GM19043 (cell line): ENCODE measurements around the gene MON1B.
A peak's percentile ranks its signal among the peaks of the same experiment; 100 is the strongest.

Experiments
- ATAC-seq: cut with Tn5 transposase; IDR thresholded peaks from one replicate; pipeline ENCODE4 v1.9.1; 2021; ENCODE audit warnings: low read depth; ENCODE audit not compliant: unreplicated experiment

The MON1B gene

DNA sequence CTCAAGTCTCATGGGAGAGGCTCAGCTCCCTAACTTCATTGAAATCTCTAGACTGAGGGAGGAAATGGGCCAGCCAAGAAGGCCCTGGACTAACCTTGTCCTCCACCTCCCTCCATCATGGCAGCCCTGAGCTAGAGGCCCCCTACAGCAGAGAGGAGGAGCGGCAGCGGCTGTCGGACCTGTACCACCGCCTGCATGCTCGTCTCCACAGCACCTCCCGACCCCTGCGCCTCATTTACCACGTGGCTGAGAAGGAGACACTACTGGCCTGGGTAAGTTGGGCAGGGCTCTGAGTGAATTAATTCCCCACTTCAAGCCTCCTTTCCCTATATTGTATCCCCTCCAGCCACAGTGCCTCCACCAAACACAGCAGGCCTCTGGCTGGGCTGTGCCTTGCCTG is 4.4 kb downstream of the MON1B start:
- ATAC-seq = no peak

DNA sequence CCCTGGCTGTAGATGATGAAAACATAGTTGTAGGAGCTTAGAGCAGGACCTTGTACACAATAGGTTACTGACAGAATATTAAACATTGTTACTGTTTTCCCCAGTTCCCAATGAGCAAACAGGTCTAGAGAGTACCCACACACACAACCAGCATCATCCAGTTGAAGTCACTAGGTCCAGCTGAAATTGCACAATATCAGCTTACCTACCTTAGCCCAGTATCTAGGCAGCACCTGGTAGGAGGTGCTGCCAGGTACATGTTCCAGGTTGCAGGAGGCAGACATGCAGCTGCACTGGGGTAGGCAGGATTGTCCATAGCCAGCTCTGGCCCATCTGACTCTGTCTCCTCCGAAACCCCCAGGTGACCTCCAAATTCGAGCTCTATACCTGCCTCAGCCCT is 6.8 kb downstream of the MON1B start:
- no peak for ATAC-seq

DNA sequence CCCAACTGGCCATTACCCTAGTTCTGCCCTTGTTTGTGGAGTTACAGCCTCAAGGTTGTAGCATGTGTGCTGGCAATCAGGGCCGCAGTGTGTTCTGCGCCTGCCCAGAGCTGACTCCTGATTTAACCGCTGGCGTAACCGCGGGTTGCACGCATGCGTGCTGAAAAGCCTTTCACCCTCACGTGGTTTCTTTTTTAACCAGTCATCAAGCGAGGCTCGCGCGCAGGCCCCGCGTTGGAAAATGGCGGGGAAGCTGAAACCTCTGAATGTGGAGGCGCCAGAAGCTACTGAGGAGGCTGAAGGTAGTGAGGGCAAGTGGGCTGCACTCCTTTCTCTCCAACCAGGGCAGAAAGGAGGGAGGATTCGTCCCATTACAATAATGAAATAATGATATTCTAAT is 8.2 kb downstream of the MON1B start, which contains the start of gene SYCE1L:
Gene SYCE1L, plus strand, starts transcription at position 198 of the 400 bp plus-strand sequence. Its CDS starts 44 bp downstream, at position 242.
- no peak for ATAC-seq

DNA sequence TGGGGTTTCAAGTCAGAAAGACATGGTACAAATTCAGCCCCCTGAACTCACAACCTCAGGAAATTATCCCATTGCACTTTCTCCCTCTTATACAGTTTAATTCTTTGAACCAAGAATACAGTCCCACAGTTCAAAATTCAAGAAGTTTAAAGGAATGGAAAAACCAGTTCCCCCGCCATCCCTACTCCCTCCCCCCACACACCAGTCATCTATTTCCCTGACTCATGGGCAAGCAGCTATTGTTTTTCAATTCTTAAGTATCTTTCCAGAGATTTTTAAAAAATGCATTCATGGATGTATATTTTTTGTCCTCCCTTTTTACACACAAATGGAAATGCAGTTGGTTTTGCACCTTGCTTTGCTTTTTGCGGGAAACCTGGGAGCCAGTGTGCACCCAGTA is 15.5 kb downstream of the MON1B start:
- no peak for ATAC-seq

DNA sequence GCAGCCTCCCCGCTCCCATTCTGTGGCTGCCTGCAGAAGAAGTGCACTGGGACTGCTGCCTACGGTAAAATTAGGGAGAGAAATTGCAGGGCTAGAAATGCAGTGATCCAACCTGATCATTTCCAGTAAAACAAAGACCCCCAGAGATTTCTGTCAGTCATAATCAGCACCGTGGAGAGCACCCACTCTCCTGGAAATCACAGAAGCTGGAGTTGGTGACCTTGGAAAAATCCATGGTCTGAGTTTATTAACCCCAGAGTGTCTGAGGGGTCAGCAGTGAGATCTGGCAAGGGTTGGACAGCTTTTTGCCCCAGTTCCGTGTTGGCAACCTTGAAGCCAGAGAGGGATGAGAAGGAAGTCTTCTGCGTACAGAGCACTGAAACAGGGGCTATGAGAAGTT is 16.0 kb downstream of the MON1B start:
- no peak for ATAC-seq

DNA sequence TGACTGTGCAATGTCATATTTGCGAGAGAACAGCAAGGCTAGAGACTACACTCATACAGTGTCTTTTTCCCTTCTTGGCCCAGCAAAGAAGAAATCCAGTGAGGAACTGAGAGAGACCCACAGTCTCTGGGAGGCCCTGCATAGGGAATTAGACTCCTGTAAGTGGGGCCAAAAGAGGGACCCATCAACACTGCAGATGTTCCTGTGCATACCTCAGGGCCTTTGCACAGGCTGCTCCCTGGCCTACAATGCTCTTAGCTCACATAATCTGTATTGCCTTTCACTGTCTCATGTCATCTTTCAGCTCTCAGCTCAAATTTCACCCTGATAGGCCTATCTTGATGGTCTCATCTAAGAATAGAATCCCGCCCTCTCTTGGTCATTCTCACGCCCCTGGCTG is 17.4 kb downstream of the MON1B start:
- no peak for ATAC-seq

DNA sequence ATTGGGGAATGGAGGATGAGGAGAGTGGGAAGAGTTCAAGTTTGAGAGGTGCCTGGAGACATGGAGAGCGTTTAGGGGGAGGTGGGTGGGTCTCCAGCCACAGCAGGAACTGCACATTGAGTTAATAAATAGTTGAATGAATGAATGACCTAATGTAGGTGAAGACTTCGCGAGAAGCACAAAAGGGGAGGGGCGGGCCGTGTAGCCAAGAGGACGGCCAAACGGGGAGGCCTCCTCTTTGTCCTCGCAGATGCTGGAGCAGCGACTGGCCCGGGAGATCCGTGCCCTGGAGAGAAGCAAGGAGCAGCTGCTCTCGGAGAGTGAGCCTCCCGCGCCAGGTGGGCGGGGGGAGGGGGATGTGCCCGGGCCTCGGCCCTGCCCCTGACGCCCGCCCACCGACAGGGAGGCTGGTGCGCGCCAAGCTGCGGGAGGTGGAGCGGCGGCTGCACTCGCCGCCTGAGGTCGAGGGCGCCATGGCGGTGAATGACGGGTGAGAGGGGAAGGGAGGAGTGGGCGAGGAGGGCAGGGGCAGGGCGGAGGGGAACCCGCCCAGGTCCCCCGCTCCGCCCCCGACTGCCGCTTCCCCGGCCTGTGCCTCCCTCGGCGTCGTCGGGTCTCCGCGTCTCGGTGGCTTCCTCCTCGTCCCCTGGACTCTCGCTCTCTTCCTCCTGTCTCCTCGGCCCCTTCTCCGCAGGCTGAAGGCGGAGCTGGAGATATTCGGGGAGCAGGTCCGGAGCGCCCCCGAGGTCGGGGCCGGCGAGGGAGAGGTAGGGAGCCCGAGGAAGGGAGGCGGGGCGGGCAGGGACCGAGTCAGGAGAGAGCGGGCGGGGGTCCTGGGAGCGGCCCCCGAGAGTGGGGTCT is 21.1 kb downstream of the MON1B start:
- peak; percentile 46 for ATAC-seq

DNA sequence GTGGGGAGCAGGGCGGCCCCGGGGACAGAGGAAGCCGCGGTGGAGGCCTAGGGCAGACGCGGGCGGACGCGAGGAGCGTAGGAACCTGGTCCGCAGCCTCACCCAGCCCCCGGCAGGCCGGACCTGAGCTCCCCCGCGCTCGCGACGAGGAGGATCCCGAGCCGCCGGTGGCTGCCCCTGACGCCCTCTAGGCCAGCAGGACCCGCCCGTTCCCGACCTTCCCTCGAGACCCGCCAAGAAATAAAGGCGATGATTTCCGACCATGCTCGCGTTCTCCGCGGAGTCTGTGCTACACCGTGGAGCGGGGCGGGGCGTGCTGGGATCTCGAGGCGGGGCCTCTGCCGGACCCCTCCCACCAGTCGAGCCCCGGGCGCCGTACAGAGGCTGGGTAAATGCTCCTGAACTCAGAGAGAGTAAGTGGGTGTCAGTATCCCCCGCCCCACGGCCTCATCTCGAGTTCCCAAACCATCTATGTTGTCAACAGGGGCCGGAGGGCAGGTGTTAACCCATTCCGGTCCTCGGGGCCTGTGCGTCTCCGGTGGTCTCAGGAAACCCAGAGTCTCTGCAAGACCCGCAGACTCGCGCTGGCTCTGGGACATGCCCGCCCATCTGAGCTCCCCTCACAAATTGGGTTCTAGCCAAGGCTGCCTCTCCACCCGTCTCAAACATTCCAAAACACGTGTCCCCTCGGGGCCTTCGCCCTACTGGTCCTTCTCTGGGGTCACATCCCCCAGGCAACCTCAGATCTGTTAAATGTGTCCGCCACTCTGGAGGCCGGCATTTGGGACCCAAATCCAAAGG is 22.0 kb downstream of the MON1B start:
- ATAC-seq = peak; percentile 60

DNA sequence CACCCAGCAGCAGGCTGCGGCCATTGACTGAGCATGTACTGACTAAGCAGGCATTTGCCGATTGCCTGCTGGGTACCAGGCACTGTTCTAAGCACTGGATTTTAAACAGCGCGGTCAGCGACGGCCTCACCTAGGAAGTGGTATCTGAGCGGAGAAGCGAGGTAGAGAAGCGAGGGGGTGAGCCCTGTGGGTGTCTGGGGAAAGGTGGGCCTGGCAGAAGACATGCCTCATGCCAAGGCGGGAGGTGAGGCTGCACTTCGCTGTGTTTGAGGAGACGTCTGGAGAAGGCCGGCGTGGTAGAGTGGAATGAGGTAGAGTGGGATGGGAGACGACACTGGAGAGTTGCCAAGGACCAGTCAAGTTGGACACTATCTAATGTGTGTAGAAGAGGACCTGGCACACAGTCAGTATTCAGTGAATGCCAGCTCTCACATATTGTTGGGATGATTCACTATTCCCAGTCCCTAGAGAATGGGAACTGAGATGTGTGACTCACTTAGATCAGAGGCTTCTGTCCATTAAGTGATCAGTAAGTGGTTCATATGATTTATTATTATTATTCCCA is 22.6 kb downstream of the MON1B start:
- ATAC-seq = no peak

DNA sequence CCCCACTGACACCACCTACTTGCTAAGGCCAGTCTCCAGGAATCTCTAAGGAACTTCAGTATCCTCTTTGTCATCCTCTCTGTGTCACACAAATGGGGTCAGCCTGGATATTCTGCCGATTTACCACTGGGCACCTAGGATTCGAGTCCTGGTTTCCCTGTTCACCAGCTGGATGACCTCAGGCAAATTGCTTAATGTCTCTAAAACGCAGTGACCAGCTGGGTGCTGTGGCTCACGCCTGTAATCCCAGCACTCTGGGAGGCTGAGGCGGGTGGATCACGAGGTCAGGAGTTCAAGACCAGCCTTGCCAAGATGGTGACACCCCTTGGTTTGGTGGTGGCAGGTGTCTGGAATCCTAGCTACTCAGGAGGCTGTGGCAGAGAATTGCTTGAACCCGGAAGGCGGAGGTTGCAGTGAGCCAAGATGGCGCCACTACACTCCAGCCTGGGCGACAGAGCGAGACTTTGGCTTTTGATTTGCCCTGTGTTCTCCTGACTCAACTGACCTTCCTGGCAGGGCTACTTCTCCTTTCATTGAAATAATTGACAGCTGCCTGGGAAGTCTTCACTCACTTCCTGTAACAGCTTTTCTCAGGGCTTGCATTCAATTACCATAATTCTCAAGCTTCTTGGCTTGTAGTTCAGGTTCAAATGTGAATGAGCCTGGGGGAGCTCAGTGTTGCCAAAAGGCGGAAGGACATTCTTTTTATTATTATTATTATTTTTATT is 23.6 kb downstream of the MON1B start:
- ATAC-seq = no peak

DNA sequence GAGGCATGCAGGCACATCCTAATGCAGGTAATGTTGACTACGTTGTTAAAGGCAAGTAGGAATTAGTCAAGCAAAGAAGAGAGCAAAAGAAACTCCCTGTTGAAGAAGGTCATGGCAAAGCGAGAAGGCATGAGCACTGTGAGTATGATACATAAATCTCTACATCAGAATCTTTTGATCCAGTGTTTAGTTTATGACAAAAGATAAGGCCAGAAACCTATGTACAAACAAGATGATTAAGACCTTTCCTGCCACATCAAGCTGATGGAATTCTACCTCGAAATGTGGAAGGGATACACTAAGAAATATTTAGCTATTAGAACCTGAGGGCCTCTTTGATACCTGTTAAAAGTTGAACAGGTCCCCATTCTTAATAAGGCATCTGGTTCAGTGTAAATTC is 28.4 kb downstream of the MON1B start:
- no peak for ATAC-seq

DNA sequence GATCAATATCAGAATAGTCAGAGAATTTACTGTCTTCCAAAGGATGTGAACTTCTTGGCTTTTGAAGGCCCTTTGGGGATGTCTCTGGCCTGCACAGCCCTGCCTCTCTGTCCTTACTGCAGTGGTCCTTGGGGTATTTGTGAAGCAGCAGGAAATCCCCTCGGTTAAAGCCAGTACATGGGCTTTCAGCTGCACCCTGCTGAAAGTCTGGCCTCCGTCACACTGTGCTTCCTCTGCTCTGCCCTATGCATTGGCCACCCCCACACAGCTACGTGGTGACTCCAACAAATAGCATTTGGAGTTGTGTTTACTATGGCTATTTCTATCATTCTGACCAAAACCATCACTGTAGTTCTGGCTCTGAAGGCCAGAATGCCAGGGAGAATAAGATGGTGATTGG is 29.4 kb downstream of the MON1B start:
- peak; percentile 74 for ATAC-seq

DNA sequence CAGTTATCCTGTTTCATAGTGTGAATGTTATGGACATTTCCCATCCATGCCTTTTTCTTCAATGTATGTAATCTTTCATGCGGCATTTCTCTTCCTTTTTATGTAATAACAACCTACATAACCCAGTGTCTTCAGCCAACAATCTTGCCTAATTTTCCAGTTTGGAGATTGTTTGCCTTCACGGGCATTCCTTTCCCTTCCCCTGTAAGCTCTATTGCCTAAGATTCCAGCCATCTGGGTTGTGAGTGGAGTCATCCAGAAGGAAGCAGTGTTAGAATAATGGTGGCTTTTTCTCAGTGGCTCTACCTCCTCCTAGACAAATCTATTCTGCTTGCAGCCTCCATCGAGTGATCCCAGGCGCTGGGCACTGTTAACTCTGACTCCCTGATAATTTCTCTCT is 30.5 kb downstream of the MON1B start:
- no peak for ATAC-seq

DNA sequence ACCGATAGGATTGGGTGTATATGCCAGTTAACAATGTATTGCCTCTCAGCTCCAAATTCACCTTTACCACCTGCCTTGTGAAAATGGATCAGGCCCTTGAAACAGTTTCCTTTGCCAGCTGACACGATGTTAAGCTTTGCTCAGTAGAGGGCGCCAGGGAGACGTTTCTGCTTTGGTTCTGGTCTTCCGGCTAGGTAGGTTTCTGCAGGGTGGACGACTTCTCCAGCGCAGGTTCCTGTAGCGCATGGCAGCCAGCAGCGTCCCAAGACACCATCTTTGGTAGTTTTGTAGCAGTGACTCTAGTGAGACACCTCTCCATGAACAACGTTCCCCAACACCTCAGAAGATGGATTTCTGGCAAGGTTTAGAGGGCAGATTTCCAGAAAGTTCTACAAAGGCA is 32.2 kb downstream of the MON1B start:
- no peak for ATAC-seq

DNA sequence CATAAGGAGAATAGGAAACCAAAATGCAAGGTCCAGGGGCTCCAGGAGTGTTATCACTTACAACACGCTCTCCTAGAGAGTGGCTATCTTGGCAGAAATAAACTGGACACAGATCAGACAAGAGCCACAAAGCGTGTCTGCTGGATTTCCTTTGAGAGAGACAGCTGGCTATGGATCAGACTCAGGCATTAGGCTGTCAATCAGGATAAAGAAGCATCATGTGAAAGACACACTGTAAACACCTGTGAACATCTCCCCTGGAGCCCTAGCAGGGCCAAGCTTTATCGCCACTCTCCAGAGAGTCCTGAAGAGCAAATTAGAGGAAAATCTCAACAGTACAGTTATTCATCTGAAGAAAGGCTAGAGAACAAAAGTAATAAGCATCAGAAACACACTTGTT is 34.2 kb downstream of the MON1B start:
- no peak for ATAC-seq

DNA sequence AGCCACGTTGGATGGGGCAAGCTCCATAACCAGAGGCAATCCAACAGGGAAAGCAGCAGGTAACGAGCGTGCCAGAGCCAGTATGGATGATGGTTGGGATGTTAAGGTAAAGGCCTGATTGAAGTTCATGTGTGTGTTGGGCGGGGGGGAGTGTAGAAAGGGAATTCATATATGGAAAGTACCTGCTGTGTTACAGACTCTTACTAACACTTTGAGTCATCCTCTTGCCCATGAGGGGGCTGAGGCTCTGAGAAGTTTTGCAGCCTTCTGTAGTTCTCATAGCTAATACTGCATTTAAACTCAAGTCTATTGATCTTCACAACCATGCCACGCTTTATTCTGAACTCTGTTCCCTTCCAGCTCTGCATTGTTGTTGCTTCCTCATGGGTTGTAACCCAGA is 36.8 kb downstream of the MON1B start:
- ATAC-seq = peak; percentile 57

DNA sequence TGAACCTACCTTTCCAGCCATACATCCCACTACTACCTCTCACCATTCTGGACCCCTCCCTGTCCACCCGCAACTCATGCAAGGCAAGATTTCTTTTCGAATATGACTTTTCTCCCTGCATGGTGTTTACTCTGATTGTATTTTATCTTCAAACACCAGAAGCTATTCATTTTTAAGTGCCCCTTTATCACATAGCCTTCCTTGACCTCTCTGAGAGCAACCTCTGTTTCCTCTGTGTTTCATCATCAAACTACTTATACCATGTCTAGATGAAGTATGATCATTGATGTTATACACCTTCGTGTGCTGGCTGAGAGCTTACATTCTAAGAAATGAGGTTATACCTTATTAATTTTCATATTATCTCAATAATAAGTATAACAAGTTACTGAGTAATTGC is 40.1 kb downstream of the MON1B start:
- no peak for ATAC-seq

DNA sequence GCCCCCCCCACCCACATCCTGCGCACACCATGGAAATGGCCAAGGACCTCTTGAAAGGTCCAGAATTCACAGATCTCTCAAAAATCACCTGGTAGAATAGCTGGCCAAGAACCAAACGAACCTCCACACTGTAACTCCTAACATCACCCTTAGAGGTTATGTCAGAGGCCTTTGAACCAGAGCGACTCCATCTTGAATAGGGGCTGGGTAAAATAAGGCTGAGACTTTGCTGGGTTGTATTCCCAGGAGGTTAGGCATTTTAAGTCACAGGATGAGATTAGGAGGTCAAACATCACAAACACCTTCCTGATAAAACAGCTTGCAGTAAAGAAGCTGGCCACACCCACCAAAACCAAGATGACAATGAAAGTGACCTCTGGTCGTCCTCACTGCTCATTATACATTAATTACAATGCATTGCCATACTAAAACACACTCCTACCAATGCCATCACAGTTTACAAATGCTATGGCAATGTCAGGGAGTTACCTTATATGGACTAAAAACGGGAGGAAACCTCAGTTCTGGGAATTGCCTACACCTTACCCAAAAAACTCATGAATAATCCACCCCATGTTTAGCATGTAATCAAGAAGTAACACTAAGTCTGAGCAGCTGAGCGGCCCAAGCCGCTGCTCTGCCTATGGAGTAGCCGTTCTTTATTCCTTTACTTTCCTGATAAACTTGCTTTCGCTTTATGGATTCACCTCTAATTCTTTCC is 43.0 kb downstream of the MON1B start:
- ATAC-seq = no peak

DNA sequence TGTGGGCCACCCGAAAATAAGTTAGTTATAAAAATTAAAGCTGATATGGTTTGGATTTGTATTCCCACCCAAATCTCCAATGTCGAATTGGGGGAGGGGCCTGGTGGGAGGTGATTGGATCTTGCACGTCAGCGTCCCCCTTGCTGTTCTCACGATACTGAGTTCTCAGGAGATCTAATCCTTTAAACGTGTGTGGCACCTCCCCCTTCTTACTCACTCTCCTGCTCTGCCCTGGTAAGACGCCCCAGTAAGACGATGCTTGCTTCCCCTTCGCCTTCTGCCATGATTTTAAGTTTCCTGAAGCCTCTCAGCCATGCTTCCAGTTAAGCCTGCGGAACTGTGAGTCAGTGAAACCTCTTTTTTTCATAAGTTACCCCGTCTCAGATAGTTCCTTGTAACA is 43.6 kb downstream of the MON1B start:
- ATAC-seq = no peak

DNA sequence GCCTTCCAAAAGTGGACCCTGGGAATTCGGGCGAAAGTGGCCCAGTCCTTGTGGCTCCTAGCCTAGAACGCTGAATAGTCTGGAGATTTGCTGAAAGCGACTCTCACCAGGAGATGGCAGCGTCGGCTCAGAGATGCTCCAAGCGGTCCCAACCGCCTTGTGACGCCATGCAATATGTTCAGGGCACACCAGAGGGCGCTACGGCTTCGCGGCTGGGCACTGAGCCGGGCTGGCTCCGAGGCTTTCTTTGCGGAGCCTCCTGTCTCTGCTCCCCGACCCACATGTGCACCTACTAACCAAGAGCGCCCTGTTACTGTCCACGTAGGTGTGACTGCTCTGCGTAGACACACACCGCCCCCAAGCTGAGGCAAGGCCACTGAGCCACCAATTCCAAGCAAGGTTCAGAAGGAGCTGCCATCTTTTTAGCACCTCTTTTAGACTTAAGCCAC is 45.1 kb downstream of the MON1B start:
- ATAC-seq = peak; percentile 98
